Activated CD4-positive, CD25-positive, alpha-beta regulatory T cell treated with anti-CD3 and anti-CD28 coated beads, Interleukin-2, amount 50 U/mL, for 24 hours (primary cell): ENCODE measurements around the gene LTV1.

Source experiments
- ATAC-seq, 2 donors: fragments of 150-1000 bp; cut with Tn5 transposase; one replicate each; pipeline ENCODE4 v1.10.0; 2021; ENCODE audit warnings: mild to moderate bottlenecking in 1 of 2, moderate library complexity in 1 of 2

Gene LTV1

DNA sequence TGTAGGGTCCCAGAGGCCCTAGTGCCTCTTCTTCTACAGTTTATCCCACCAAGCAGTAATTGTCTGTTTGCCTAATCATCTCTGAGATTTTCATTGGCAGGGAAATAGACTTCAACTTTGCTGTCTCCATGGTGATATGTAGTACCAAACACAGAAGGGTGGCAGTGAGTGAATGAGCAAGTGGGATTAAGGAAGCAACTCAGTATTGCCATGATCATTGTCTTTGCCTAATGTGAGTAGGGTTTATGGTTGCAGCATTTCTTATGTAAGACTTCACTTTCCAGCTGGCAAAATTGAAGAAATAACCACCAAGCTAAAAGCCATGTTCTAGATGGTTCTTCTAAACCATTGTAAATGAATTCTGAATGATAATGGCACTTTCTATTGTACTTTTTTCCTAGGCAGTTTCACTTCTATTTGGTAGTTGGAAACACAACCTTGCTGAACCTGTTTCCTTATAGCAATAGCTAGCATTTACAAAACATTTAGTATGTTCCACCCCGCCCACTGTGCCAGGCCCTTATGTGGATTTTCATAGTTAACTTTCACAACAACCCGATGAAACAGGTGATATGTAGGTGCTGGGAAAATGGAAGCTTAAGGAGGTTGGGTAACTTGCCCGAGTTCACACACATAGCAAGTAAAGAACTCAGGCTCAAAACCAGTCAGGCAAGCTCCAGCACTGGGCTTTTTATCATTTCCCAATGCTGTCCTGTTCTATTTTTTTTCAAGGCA is 53.2 kb downstream of the LTV1 start:
- ATAC-seq, result no peak

DNA sequence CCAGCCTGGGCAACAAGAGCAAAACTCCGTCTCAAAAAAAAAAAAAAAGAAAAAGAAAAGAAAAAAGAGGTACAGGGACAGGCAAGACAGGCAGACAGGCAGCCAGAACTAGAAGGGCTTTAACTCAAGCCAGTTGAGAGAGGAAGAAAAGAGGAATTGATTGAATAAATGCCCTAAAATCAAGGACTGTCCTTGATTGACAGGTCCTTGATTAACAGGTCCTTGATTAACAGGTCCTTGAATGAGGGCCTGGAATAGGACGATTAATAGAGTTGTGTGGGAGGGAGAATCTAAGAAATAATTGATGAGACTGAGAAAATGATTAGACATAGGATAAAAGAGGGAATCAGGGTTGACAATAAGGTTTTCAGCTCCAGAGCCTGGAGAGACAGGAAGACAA is 57.2 kb downstream of the LTV1 start:
- no peak for ATAC-seq

DNA sequence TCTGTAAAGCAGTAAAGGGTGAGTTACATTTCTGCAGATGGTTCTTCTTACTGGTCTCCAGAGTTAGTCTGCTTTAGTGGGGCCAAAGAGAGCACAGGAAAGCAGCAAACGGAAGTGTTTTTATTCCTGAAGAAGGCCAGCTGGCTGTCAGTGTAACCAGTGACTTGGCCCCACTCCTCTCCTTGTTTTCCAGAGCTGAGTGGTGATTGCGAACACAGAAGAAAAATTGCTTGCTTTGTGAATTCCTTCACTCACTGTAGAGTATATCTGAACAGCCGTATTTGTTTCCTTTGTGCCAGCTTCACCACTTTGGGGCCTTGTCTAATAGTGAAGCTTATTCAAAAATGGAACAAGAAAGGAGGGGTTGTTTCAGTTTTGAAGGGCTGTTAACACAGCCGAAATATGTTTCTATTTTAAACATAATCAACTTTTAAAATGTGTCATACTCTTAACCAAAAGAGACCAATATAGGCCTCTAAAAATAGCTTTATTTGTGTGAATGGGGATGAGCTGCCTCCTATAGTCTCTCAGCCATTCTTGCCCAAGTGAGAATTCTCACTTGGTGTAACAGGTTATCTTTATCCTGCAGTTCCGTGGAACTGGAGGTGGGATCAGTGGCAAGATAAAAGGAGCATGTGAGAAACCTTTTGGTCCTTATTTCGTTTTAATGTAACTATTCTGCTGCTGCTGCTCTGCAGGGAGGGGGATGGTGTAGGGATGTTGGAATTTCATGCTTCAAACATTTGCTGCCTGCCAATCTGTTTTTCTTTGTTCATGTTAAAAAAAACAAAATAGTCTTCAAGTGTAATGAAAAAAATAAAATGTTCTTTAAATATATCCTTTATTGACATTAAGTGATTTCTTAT is 59.0 kb downstream of the LTV1 start:
- ATAC-seq, result peak; percentile 87 to 91

DNA sequence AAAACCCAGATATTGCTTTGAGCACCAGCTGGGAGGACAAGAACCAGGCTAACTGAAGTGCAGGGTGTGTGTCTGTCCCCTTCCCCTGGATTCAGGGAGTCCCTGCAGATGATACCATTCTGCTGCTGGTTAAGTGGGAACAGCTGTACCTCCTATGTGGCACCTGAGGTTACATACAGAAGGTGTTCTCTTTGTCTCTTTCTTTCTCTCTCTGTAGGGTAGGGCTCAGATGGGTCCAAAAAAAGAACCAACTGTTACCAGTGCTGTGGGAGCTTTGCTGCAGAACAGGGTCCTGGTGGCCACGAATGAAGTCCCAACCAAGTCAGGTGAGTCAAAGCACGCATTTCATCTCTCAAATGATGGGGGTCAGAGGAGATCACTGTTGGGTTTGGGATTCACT is 59.7 kb downstream of the LTV1 start:
- ATAC-seq, result no peak

DNA sequence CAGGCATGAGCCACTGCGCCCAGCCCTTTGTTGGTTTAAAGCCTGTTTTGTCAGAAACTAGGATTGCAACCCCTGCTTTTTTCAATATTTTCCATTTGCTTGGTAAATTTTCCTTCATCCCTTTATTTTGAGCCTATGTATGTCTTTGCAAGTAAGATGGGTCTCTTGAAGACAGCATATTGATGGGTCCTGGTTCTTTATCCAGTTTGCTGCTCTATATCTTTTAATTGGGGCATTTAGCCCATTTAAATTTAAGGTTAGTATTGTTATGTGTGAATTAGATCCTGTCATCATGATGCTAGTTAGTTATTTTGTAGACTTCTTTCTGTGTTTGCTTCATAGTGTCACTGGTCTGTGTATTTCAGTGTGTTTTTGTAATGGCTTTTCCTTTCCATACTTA is 67.9 kb downstream of the LTV1 start:
- no peak for ATAC-seq

DNA sequence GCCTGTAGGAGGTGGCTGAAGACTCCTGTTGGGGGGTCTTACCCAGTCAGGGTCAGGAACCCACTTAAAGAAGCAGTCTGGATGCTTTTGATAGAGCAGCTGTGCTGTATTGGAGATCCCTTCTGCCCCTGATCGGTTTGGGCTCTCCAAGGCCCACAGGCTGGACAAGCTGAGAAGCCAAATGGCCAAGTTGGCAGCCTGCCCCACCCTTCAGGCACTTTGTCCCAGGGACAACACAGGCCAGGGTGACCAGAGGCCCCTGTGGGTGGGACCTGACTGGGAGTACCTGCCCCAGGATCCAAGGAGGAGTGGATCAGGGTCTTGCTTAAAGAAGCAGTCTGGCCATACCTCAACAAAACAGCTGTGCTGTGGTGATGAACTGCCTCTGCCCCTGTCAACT is 69.5 kb downstream of the LTV1 start:
- no peak for ATAC-seq
